Measurements from ENCODE around the gene PC. TPM values are rescaled to one million over a fixed set of nuclear protein-coding genes. Genes with fewer than 3 reads are reported as not detected.

Gene PC
- polyA plus RNA-seq, 3 donors: 4.6 to 7.1 (median 6.0) TPM

- Histone ChIP-seq H3K9ac (ENCODE audit: insufficient read depth, low read length, poor library complexity, severe bottlenecking) (no peak overlapping the region), H4K20me1 (ENCODE audit: insufficient read depth, low read length) (no peaks in the 10 kb centered on the region), H2AFZ (ENCODE audit: insufficient read depth, low read depth, low read length, poor library complexity, severe bottlenecking) (no peak overlapping the region), H3K4me1 (ENCODE audit: control insufficient read depth in 1 of 2, insufficient read depth in 2 of 2, low read length in 2 of 2) (peaks cover 21 to 27% of the 10 kb centered on the region in 2 donors), H3K4me2 (replicated peaks; ENCODE audit: extremely low read depth, low read length, poor library complexity, severe bottlenecking) (no peak overlapping the region), H3K27ac (ENCODE audit: low read depth in 1 of 2, low read length in 2 of 2) (no peak overlapping the region), H3K9me3 (replicated peaks in 1 of 2; ENCODE audit: control insufficient read depth in 1 of 2, insufficient read depth in 1 of 2, low read length in 2 of 2) (no peaks in the 10 kb centered on the region), H3K36me3 (replicated peaks in 1 of 2; ENCODE audit: control insufficient read depth in 1 of 2, insufficient read depth in 2 of 2, low read length in 2 of 2) (no peaks in the 10 kb centered on the region), H3K79me2 (ENCODE audit: insufficient read depth, low read length) (peaks cover 3% of the 10 kb centered on the region), H3K27me3 (ENCODE audit: control insufficient read depth in 2 of 2, insufficient read depth in 2 of 2, low read length in 2 of 2) (no peaks in the 10 kb centered on the region), H3K4me3 (replicated peaks in 1 of 3; ENCODE audit: low read depth in 2 of 3, low read length in 3 of 3) (no peak overlapping the region)
- WGBS (ENCODE audit: insufficient coverage): 98% methylated on average over 15 of the region's 15 CpGs
- no peak for TF ChIP-seq CTCF (IDR thresholded peaks at IDR 0.05)
- Mint-ChIP-seq H3K27ac (peak overlapping the region in 1 of 7 donors; percentile 85), H3K9me3 (no peaks in the 10 kb centered on the region), H3K27me3 (ENCODE audit: low read depth in 3 of 3) (peaks cover 0 to 3% (median 0%) of the 10 kb centered on the region in 3 donors), H3K4me1 (peaks cover 25% of the 10 kb centered on the region), H3K36me3 (peaks cover 0 to 2% of the 10 kb centered on the region in 2 donors), H3K4me3 (no peak overlapping the region)
- intact Hi-C loops (cut with micrococcal nuclease): no loop called here
- DNase-seq: no peak
These were observed 103.4 kb downstream of the PC start for GRCh38 chr11:66854729-66855211.

- no peak overlapping the region for H3K4me2 ChIP-seq (replicated peaks; ENCODE audit: extremely low read depth, low read length, poor library complexity, severe bottlenecking)
- peaks cover 21 to 27% of the 10 kb centered on the region in 2 donors for H3K4me1 ChIP-seq (ENCODE audit: control insufficient read depth in 1 of 2, insufficient read depth in 2 of 2, low read length in 2 of 2)
- H3K9me3 ChIP-seq (replicated peaks in 1 of 2; ENCODE audit: control insufficient read depth in 1 of 2, insufficient read depth in 1 of 2, low read length in 2 of 2): no peaks in the 10 kb centered on the region
- no peak overlapping the region for H3K4me3 ChIP-seq (replicated peaks in 1 of 3; ENCODE audit: low read depth in 2 of 3, low read length in 3 of 3)
- no peak overlapping the region for H3K27ac Mint-ChIP-seq
- H3K27me3 Mint-ChIP-seq (ENCODE audit: low read depth in 3 of 3): peaks cover 0 to 3% (median 0%) of the 10 kb centered on the region in 3 donors
- no peak for DNase-seq
- no peaks in the 10 kb centered on the region for H4K20me1 ChIP-seq (ENCODE audit: insufficient read depth, low read length)
- H3K79me2 ChIP-seq (ENCODE audit: insufficient read depth, low read length): peaks cover 3% of the 10 kb centered on the region
- H2AFZ ChIP-seq (ENCODE audit: insufficient read depth, low read depth, low read length, poor library complexity, severe bottlenecking): no peak overlapping the region
- H3K4me1 Mint-ChIP-seq: peaks cover 25% of the 10 kb centered on the region
- H3K27me3 ChIP-seq (ENCODE audit: control insufficient read depth in 2 of 2, insufficient read depth in 2 of 2, low read length in 2 of 2): no peaks in the 10 kb centered on the region
- peak overlapping the region in 1 of 2 donors; percentile 18 for H3K4me3 Mint-ChIP-seq
- WGBS (ENCODE audit: insufficient coverage): 97% methylated on average over 12 of the region's 12 CpGs
- no peak for TF ChIP-seq CTCF (IDR thresholded peaks at IDR 0.05)
- H3K36me3 Mint-ChIP-seq: peaks cover 0 to 2% of the 10 kb centered on the region in 2 donors
- H3K9ac ChIP-seq (ENCODE audit: insufficient read depth, low read length, poor library complexity, severe bottlenecking): no peak overlapping the region
- H3K9me3 Mint-ChIP-seq: no peaks in the 10 kb centered on the region
- H3K36me3 ChIP-seq (replicated peaks in 1 of 2; ENCODE audit: control insufficient read depth in 1 of 2, insufficient read depth in 2 of 2, low read length in 2 of 2): peaks cover 0 to 2% of the 10 kb centered on the region in 2 donors
- no peak overlapping the region for H3K27ac ChIP-seq (ENCODE audit: low read depth in 1 of 2, low read length in 2 of 2)
- intact Hi-C loops (cut with micrococcal nuclease): no loop called here
These were observed 103.9 kb downstream of the PC start for GRCh38 chr11:66854231-66854661.
